ENCODE results near the gene IL1RL2.

The IL1RL2 gene

GRCh38 chr2:102262216-102263129, 75.7 kb downstream of the IL1RL2 start:
- TF ChIP-seq SIN3A (IDR thresholded peaks at IDR 0.05; ENCODE audit: borderline replicate concordance, insufficient read depth, low read length): no peak
- TF ChIP-seq FOXP2 (optimal IDR thresholded peaks at IDR 0.05; ENCODE audit: borderline replicate concordance, extremely low read depth, extremely low read length, insufficient read depth): no peak
- TF ChIP-seq REST (IDR thresholded peaks at IDR 0.05; ENCODE audit: insufficient read depth in 1 of 2, low read depth in 2 of 2, low read length in 2 of 2): no peak

GRCh38 chr2:102264952-102265351, 78.1 kb downstream of the IL1RL2 start:
- TF ChIP-seq TAF1 (IDR thresholded peaks at IDR 0.05; ENCODE audit: borderline replicate concordance, insufficient read depth, low read length) (no peak), POLR2AphosphoS5 (IDR thresholded peaks at IDR 0.05; ENCODE audit: low read depth, low read length) (no peak), FOXP2 (optimal IDR thresholded peaks at IDR 0.05; ENCODE audit: borderline replicate concordance, extremely low read depth, extremely low read length, insufficient read depth) (no peak), SIN3A (IDR thresholded peaks at IDR 0.05; ENCODE audit: borderline replicate concordance, insufficient read depth, low read length) (no peak), REST (IDR thresholded peaks at IDR 0.05; ENCODE audit: insufficient read depth in 1 of 2, low read depth in 2 of 2, low read length in 2 of 2) (no peak)

- TF ChIP-seq FOXP2 (optimal IDR thresholded peaks at IDR 0.05; ENCODE audit: borderline replicate concordance, extremely low read depth, extremely low read length, insufficient read depth) (no peak), REST (IDR thresholded peaks at IDR 0.05; ENCODE audit: insufficient read depth in 1 of 2, low read depth in 2 of 2, low read length in 2 of 2) (no peak), SIN3A (IDR thresholded peaks at IDR 0.05; ENCODE audit: borderline replicate concordance, insufficient read depth, low read length) (no peak), POLR2AphosphoS5 (IDR thresholded peaks at IDR 0.05; ENCODE audit: low read depth, low read length) (no peak), TAF1 (IDR thresholded peaks at IDR 0.05; ENCODE audit: borderline replicate concordance, insufficient read depth, low read length) (no peak)
These were observed 79.4 kb downstream of the IL1RL2 start for GRCh38 chr2:102266204-102266603.

- TF ChIP-seq TAF1 (IDR thresholded peaks at IDR 0.05; ENCODE audit: borderline replicate concordance, insufficient read depth, low read length) (no peak), REST (IDR thresholded peaks at IDR 0.05; ENCODE audit: insufficient read depth in 1 of 2, low read depth in 2 of 2, low read length in 2 of 2) (no peak), SIN3A (IDR thresholded peaks at IDR 0.05; ENCODE audit: borderline replicate concordance, insufficient read depth, low read length) (no peak), FOXP2 (optimal IDR thresholded peaks at IDR 0.05; ENCODE audit: borderline replicate concordance, extremely low read depth, extremely low read length, insufficient read depth) (no peak)
These were observed 81.0 kb downstream of the IL1RL2 start for GRCh38 chr2:102267774-102268173.

Measured in PFSK-1 (cell line).